Measurements from ENCODE around the gene TXLNA. TPM values are rescaled to one million over a fixed set of nuclear protein-coding genes. Genes with fewer than 3 reads are reported as not detected.
A peak's percentile ranks its signal among the peaks of the same experiment; 100 is the strongest.

Gene TXLNA
- total RNA-seq, 1 experiment from 2014 or later, result 67.3 TPM

- Mint-ChIP-seq H3K4me3 (peak overlapping the region in 1 of 2 experiments; percentile 29; a peak in 1 of 5 replicates), H3K27ac (peak overlapping the region; percentile 94 to 97 (median 95)), H3K27me3 (ENCODE audit: low read depth) (no peaks in the 10 kb centered on the region), H3K4me1 (peaks cover 6% of the 10 kb centered on the region in 2 experiments), H3K9me3 (no peaks in the 10 kb centered on the region), H3K36me3 (ENCODE audit: insufficient read depth in 1 of 3, low read depth in 3 of 3) (peaks cover 63 to 86% (median 85%) of the 10 kb centered on the region in 3 experiments)
- Histone ChIP-seq H3K4me2 (ENCODE audit: insufficient read depth, insufficient read length, low read length) (no peak overlapping the region), H3K14ac (ENCODE audit: insufficient read depth, low read length) (no peak overlapping the region), H2BK20ac (ENCODE audit: low read depth, low read length, poor library complexity, severe bottlenecking) (no peak overlapping the region), H3K9me3 (ENCODE audit: control insufficient read depth, low read depth, low read length) (no peaks in the 10 kb centered on the region), H4K20me1 (ENCODE audit: control insufficient read depth, insufficient read depth, insufficient read length) (no peaks in the 10 kb centered on the region), H3K27ac (ENCODE audit: insufficient read length, low read depth, low read length) (no peak overlapping the region), H3K23me2 (ENCODE audit: insufficient read length, low read depth, low read length, poor library complexity, severe bottlenecking) (no peaks in the 10 kb centered on the region), H3K27me3 (ENCODE audit: insufficient read depth, low read length) (no peaks in the 10 kb centered on the region), H3K79me2 (ENCODE audit: insufficient read depth, low read length) (peaks cover under 1% of the 10 kb centered on the region; the same call in 1 of the 2 replicates), H3K4ac (ENCODE audit: low read depth, low read length) (no peak overlapping the region), H4K5ac (ENCODE audit: insufficient read length, low read depth, low read length) (no peak overlapping the region), H3T11ph (ENCODE audit: low read length) (no peak overlapping the region), H3K18ac (ENCODE audit: insufficient read length, low read depth, low read length) (no peak overlapping the region), H2BK5ac (ENCODE audit: insufficient read length, low read length) (no peak overlapping the region), H2AK5ac (ENCODE audit: insufficient read length, low read length) (no peak overlapping the region), H3K4me1 (ENCODE audit: insufficient read depth, low read length) (no peaks in the 10 kb centered on the region), H3K56ac (ENCODE audit: insufficient read length, low read depth, low read length) (no peak overlapping the region), H3K23ac (ENCODE audit: insufficient read length, low read depth, low read length) (no peak overlapping the region), H4K8ac (replicated peaks; ENCODE audit: insufficient read length, low read depth, low read length) (no peak overlapping the region), H4K91ac (ENCODE audit: insufficient read length, low read depth, low read length) (no peak overlapping the region), H2BK15ac (ENCODE audit: low read depth, low read length) (no peak overlapping the region), H2BK120ac (ENCODE audit: low read depth, low read length, poor library complexity, severe bottlenecking) (no peak overlapping the region), H2AFZ (ENCODE audit: low read length) (no peak overlapping the region), H3K9ac (ENCODE audit: extremely low read depth, insufficient read length, low read length) (no peak overlapping the region), H3K79me1 (ENCODE audit: insufficient read depth, low read depth, low read length, poor library complexity, severe bottlenecking) (peaks cover 8% of the 10 kb centered on the region), H2BK12ac (ENCODE audit: insufficient read length, low read depth, low read length) (no peak overlapping the region)
- no peak for DNase-seq
- no CpG with 5 or more reads among the region's 2 CpGs for WGBS (ENCODE audit: extremely low coverage, insufficient read length, low lambda C conversion rate)
- no peak for TF ChIP-seq CTCF (conservative IDR thresholded peaks at IDR 0.05)
These were observed 6.6 kb downstream of the TXLNA start for GRCh38 chr1:32186077-32186476.

Measured in H9 (cell line).